GM12878 (cell line): ENCODE results near the gene CACNA1G. TPM values are rescaled to one million over a fixed set of nuclear protein-coding genes. Genes with fewer than 3 reads are reported as not detected.

Source experiments
- ATAC-seq: fragments of 200-7000 bp; cut with Tn5 transposase; 3 replicates; pipeline ENCODE4 v1.9.1; 2020; ENCODE audit warnings: mild to moderate bottlenecking, moderate library complexity
- BruUV-seq: library from RNA; stranded (reverse); fragments of 400-500 nt; replicated peaks from 2 replicates; lab custom pipeline; 2021; lab: Mats Ljungman, UMichigan
- CTCF ChIA-PET: fragments of 300-600 bp; sonication (Branson Sonifier 250); formaldehyde crosslinking; extraction: SDS; loops from one replicate; lab custom pipeline; 2021; ENCODE audit warnings: inconsistent platforms; lab: Yijun Ruan, JAX
- POLR2A ChIA-PET: fragments of 350-600 bp; formaldehyde crosslinking; extraction: SDS; loops from one replicate; lab custom pipeline; 2021; ENCODE audit warnings: inconsistent platforms; lab: Charles Lee
- RAD21 ChIA-PET: fragments of 300-600 bp; sonication (Branson Sonifier 250); formaldehyde crosslinking; loops from one replicate; lab custom pipeline; 2023; ENCODE audit warnings: antibody characterized with exemption; ENCODE audit not compliant: unreplicated experiment; lab: Charles Lee
- SMC1A ChIA-PET: fragments of 300-600 bp; sonication (Branson Sonifier 250); formaldehyde crosslinking; loops from one replicate; lab custom pipeline; 2023; ENCODE audit not compliant: unreplicated experiment, uncharacterized antibody; lab: Charles Lee
- DNase-seq: peaks from one replicate; pipeline ENCODE4 v3.0.0-alpha.2; 2011; ENCODE audit warnings: low read depth, low spot score
- FAIRE-seq: peaks from 3 replicates; lab custom pipeline; 2011; peaks lifted over from hg19 to GRCh38; lab: Jason Lieb, UNC
- H2AFZ ChIP-seq: 2 replicates; pipeline ENCODE4 v1.6.0; 2011; ENCODE audit warnings: low read depth, low read length, control low read depth; ENCODE audit not compliant: control insufficient read depth
- H3K27ac ChIP-seq: 2 replicates; pipeline ENCODE4 v1.5.1; 2011; ENCODE audit warnings: control low read depth; ENCODE audit not compliant: control insufficient read depth, insufficient read depth
- H3K27me3 ChIP-seq, 2 experiments: replicated peaks in 1 of 2; 2 replicates each; pipeline versions ENCODE4 v1.6.0 to v1.6.1; 2011; ENCODE audit warnings: low read length in 1 of 2; ENCODE audit not compliant: control insufficient read depth in 2 of 2, insufficient read depth in 2 of 2
- H3K36me3 ChIP-seq, 2 experiments: 2 replicates each; pipeline ENCODE4 v1.5.1; 2011; ENCODE audit warnings: low read length in 1 of 2; ENCODE audit not compliant: control insufficient read depth in 2 of 2, insufficient read depth in 2 of 2
- H3K4me1 ChIP-seq: 2 replicates; pipeline ENCODE4 v1.6.1; 2011; ENCODE audit warnings: mild to moderate bottlenecking, low read length, moderate library complexity, mixed read lengths; ENCODE audit not compliant: control insufficient read depth, insufficient read depth
- H3K4me2 ChIP-seq: 2 replicates; pipeline ENCODE4 v1.6.0; 2011; ENCODE audit warnings: control low read depth; ENCODE audit not compliant: control insufficient read depth, insufficient read depth
- H3K4me3 ChIP-seq: fragments of 200-600 bp; sonication (generic); 2 replicates; pipeline ENCODE4 v1.5.1; 2016
- H3K79me2 ChIP-seq: 2 replicates; pipeline ENCODE4 v1.6.0; 2011; ENCODE audit warnings: low read length; ENCODE audit not compliant: control insufficient read depth, insufficient read depth
- H3K9ac ChIP-seq: 2 replicates; pipeline ENCODE4 v1.8.0; 2011; ENCODE audit warnings: low read length, control low read depth, mixed read lengths; ENCODE audit not compliant: control insufficient read depth, insufficient read depth
- H3K9me3 ChIP-seq: replicated peaks from 3 replicates; pipeline ENCODE4 v1.5.1; 2011; ENCODE audit warnings: mild to moderate bottlenecking, low read length; ENCODE audit not compliant: control insufficient read depth, insufficient read depth
- H4K20me1 ChIP-seq: 2 replicates; pipeline ENCODE4 v1.6.0; 2011; ENCODE audit not compliant: control insufficient read depth, insufficient read depth
- CBFB ChIP-seq: IDR thresholded peaks from 2 replicates; pipeline ENCODE4 v1.6.1; 2016; ENCODE audit warnings: antibody characterized with exemption, low read depth
- GATAD2B ChIP-seq: fragments of 450-650 bp; conservative IDR thresholded peaks from 2 replicates; pipeline ENCODE4 v1.6.1; 2017; ENCODE audit warnings: low read depth, mild to moderate bottlenecking, moderate library complexity
- HDAC6 ChIP-seq: fragments of 200-600 bp; sonication (generic); IDR thresholded peaks from one replicate; pipeline ENCODE4 v1.8.0; 2017; ENCODE audit warnings: antibody characterized with exemption; ENCODE audit not compliant: unreplicated experiment
- JUND ChIP-seq: IDR thresholded peaks from 2 replicates; pipeline ENCODE4 v1.6.1; 2012; ENCODE audit warnings: low read depth, mild to moderate bottlenecking, low read length, improper control_type of control experiment, moderate library complexity
- MYB ChIP-seq: fragments of 150-350 bp; IDR thresholded peaks from 2 replicates; pipeline ENCODE4 v1.6.1; 2014; ENCODE audit warnings: mild to moderate bottlenecking, low read depth, low read length, borderline replicate concordance
- MYC ChIP-seq: IDR thresholded peaks from 2 replicates; pipeline ENCODE4 v1.6.1; 2011; ENCODE audit warnings: mild to moderate bottlenecking, low read length, moderate library complexity, inconsistent platforms; ENCODE audit not compliant: insufficient read depth, insufficient replicate concordance, insufficient read length, severe bottlenecking
- RCOR1 ChIP-seq: conservative IDR thresholded peaks from 2 replicates; pipeline ENCODE4 v1.6.1; 2012; ENCODE audit warnings: low read depth, low read length, improper control_type of control experiment
- SIN3A ChIP-seq: IDR thresholded peaks from 2 replicates; pipeline ENCODE4 v1.6.1; 2012; ENCODE audit warnings: low read depth, low read length, improper control_type of control experiment
- ZBED1 ChIP-seq: IDR thresholded peaks from 2 replicates; pipeline ENCODE4 v1.6.1; 2016; ENCODE audit warnings: borderline replicate concordance
- ZBTB33 ChIP-seq: fragments of 450-650 bp; IDR thresholded peaks from 2 replicates; pipeline ENCODE4 v1.6.1; 2017; ENCODE audit warnings: mild to moderate bottlenecking
- ZNF592 ChIP-seq: fragments of 450-650 bp; IDR thresholded peaks from 2 replicates; pipeline ENCODE4 v1.6.1; 2017; ENCODE audit warnings: mild to moderate bottlenecking, moderate library complexity
- WGBS: methylation state at CpG from one replicate; pipeline ENCODE4 v1.1.6; 2016; ENCODE audit warnings: low lambda C conversion rate; ENCODE audit not compliant: insufficient replicate concordance, insufficient coverage; ENCODE audit errors: missing lambda C conversion rate; 5-methylcytosine and 5-hydroxymethylcytosine counted together
- in situ Hi-C: fragments of 300-500 bp; cut with MboI; formaldehyde crosslinking; loops from 9 replicates; pipeline ENCODE4 v1.14.3; 2018; ENCODE audit warnings: mixed read lengths
- intact Hi-C: fragments of 100-400 bp; cut with micrococcal nuclease; formaldehyde crosslinking; loops from one replicate; pipeline ENCODE4 v1.14.2; 2022; ENCODE audit not compliant: unreplicated experiment
- polyA plus RNA-seq, 11 experiments: library from polyadenylated mRNA; depleted of rRNA in 4 of 11; unstranded in 6 of 11; stranded (reverse) in 5 of 11; fragments of >200 nt; fragmentation: Nextera tagmentation in 4 of 11; fragmentation: Illumina TruSeq in 1 of 11; extraction: Ambion mirVana in 4 of 11; extraction: Trizol in 1 of 11; gene quantifications; 1 replicate in 1 of 11; 2 replicates in 10 of 11; pipeline versions ENCODE4 v1.2.1 to v1.2.3, GENCODE V29; 2011 to 2016; ENCODE audit warnings: inconsistent platforms in 2 of 11, missing spikeins in 2 of 11, low read depth in 1 of 11
- total RNA-seq, 4 experiments: library from RNA; depleted of rRNA in 3 of 4; stranded (reverse); fragments of >200 nt in 3 of 4; fragmentation: Illumina TruSeq in 1 of 4; extraction: Trizol in 1 of 4; gene quantifications; 2 replicates each; pipeline versions ENCODE4 v1.2.1 to v1.2.3, GENCODE V29; 2013 to 2021

The CACNA1G gene
- total and polyA plus RNA-seq, 10 of the 15 experiments (the other 5 are each of a cell fraction or from before 2014, with no cell fraction given): 0.03 to 0.15 TPM; not detected in 8

GRCh38 chr17:50642722-50643656 lies 82.5 kb downstream of the CACNA1G start:
- Histone ChIP-seq H3K27ac (no peak overlapping the region), H3K4me3 (no peak overlapping the region), H3K9ac (no peak overlapping the region), H4K20me1 (no peaks in the 10 kb centered on the region), H2AFZ (no peak overlapping the region), H3K36me3 (no peaks in the 10 kb centered on the region), H3K27me3 (no peaks in the 10 kb centered on the region), H3K79me2 (no peaks in the 10 kb centered on the region), H3K9me3 (no peaks in the 10 kb centered on the region), H3K4me2 (no peak overlapping the region), H3K4me1 (no peaks in the 10 kb centered on the region; the same call in 1 of the 2 replicates)
- ChIA-PET RAD21 (no interaction called here), SMC1A (no interaction called here), POLR2A (no interaction called here), CTCF (interaction anchor here (1.2 kb wide), 1 partner anchor 10 kb away, joined by 3 read pairs; no protein-coding TSS in a partner anchor)
- TF ChIP-seq MYC: no peak
- no peak for TF ChIP-seq CBFB
- TF ChIP-seq ZNF592: no peak
- TF ChIP-seq HDAC6: no peak
- TF ChIP-seq GATAD2B: no peak
- TF ChIP-seq MYB: no peak
- TF ChIP-seq RCOR1: no peak
- no peak for TF ChIP-seq JUND
- no peak for TF ChIP-seq SIN3A
- TF ChIP-seq ZBTB33: no peak
- no peak for TF ChIP-seq ZBED1
- in situ Hi-C loops (no loop called here), intact Hi-C loops (no loop called here)
- FAIRE-seq (no peak), DNase-seq (no peak), ATAC-seq (no peak)
- no TSS peak for BruUV-seq
- WGBS: 49% methylated on average over 10 of the region's 10 CpGs
